Parathyroid adenoma (tissue), 2 donors: Measurements from ENCODE around the gene CHAC1.

Experiments used
- H2AFZ ChIP-seq: fragments of 300-600 bp; sonication (generic); one replicate; pipeline ENCODE4 v1.7.0; 2017; ENCODE audit warnings: antibody characterized with exemption, mild to moderate bottlenecking
- H3K27ac ChIP-seq: fragments of 300-600 bp; sonication (generic); one replicate; pipeline ENCODE4 v1.7.0; 2017
- H3K27me3 ChIP-seq: fragments of 300-600 bp; sonication (generic); one replicate; pipeline ENCODE4 v1.7.0; 2017; ENCODE audit warnings: low read length; ENCODE audit not compliant: control insufficient read depth, insufficient read depth
- H3K36me3 ChIP-seq: fragments of 300-600 bp; sonication (generic); one replicate; pipeline ENCODE4 v1.7.0; 2017; ENCODE audit warnings: low read length; ENCODE audit not compliant: control insufficient read depth, insufficient read depth
- H3K4me1 ChIP-seq: fragments of 300-600 bp; sonication (generic); one replicate; pipeline ENCODE4 v1.7.0; 2017; ENCODE audit warnings: control low read depth
- H3K4me2 ChIP-seq: fragments of 300-600 bp; sonication (generic); one replicate; pipeline ENCODE4 v1.7.0; 2017; ENCODE audit warnings: low read length
- H3K4me3 ChIP-seq: fragments of 300-600 bp; sonication (generic); one replicate; pipeline ENCODE4 v1.7.0; 2017; ENCODE audit warnings: low read depth, low read length
- H3K79me2 ChIP-seq: fragments of 300-600 bp; sonication (generic); one replicate; pipeline ENCODE4 v1.7.0; 2017; ENCODE audit warnings: control low read depth
- H3K9ac ChIP-seq: fragments of 300-600 bp; sonication (generic); one replicate; pipeline ENCODE4 v1.7.0; 2017; ENCODE audit warnings: mild to moderate bottlenecking
- H3K9me3 ChIP-seq: fragments of 300-600 bp; sonication (generic); one replicate; pipeline ENCODE4 v1.7.0; 2017; ENCODE audit warnings: low read length; ENCODE audit not compliant: control insufficient read depth
- TF ChIP-seq, protein P1 (sequence below): fragments of 300-600 bp; sonication (generic); IDR thresholded peaks from one replicate; pipeline ENCODE4 v1.7.0; 2017; ENCODE audit warnings: antibody characterized with exemption, mild to moderate bottlenecking
- donor health status: primary hyperparathyroidism.

Gene CHAC1

DNA sequence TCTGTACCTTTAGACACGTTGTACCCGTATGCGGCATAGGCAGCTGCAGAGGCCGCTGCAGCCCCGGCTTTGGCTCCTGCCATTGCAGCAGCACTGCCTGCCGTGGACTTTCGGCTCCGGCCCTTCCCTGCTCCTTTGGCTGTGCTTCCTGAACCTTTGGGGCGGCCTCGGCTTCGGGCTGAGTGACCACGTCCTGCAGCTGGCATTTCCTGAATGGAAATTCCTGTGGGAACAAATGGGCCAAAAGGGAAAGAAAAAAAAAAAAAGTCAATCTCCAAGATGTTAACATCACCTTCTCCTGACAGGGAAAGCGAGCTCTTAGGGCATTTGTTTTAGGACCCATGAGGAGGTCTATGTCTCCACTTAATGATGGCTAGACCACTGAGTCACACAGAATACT lies 29.6 kb downstream of the CHAC1 start:
- no peaks in the 10 kb centered on the region for H3K4me1 ChIP-seq
- no peak overlapping the region for H3K9ac ChIP-seq
- no peaks in the 10 kb centered on the region for H3K9me3 ChIP-seq
- H3K4me2 ChIP-seq, result no peak overlapping the region
- H3K4me3 ChIP-seq, result no peak overlapping the region
- H3K36me3 ChIP-seq, result no peaks in the 10 kb centered on the region
- no peaks in the 10 kb centered on the region for H3K79me2 ChIP-seq
- H3K27me3 ChIP-seq, result no peaks in the 10 kb centered on the region
- TF ChIP-seq, protein P1, sequence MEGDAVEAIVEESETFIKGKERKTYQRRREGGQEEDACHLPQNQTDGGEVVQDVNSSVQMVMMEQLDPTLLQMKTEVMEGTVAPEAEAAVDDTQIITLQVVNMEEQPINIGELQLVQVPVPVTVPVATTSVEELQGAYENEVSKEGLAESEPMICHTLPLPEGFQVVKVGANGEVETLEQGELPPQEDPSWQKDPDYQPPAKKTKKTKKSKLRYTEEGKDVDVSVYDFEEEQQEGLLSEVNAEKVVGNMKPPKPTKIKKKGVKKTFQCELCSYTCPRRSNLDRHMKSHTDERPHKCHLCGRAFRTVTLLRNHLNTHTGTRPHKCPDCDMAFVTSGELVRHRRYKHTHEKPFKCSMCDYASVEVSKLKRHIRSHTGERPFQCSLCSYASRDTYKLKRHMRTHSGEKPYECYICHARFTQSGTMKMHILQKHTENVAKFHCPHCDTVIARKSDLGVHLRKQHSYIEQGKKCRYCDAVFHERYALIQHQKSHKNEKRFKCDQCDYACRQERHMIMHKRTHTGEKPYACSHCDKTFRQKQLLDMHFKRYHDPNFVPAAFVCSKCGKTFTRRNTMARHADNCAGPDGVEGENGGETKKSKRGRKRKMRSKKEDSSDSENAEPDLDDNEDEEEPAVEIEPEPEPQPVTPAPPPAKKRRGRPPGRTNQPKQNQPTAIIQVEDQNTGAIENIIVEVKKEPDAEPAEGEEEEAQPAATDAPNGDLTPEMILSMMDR, result no peak
- no peak overlapping the region for H2AFZ ChIP-seq
- no peak overlapping the region for H3K27ac ChIP-seq

DNA sequence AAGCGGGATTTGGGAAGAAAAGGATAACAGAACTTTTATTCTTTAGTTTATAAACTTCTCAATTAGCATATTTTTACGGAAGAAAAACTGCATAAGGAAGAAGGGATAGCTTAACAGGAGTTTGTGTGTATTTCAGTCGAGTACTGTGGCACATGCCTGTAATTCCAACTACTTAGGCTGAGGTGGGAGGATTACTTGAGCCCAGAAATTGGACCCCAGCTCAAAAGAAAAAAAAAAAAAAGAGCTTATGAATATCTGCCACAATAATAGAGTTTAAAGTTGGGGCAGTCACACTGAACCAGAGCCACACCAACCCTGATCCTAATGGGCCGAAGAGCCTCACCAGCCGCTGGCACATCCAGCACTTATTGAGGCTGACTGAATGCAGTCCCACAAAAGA lies 31.1 kb downstream of the CHAC1 start:
- H3K79me2 ChIP-seq, result no peaks in the 10 kb centered on the region
- no peak overlapping the region for H3K27ac ChIP-seq
- H3K9me3 ChIP-seq, result no peaks in the 10 kb centered on the region
- no peaks in the 10 kb centered on the region for H3K4me1 ChIP-seq
- no peak overlapping the region for H3K4me3 ChIP-seq
- TF ChIP-seq, protein P1, result no peak
- H3K36me3 ChIP-seq, result no peaks in the 10 kb centered on the region
- H2AFZ ChIP-seq, result no peak overlapping the region
- H3K4me2 ChIP-seq, result no peak overlapping the region
- no peaks in the 10 kb centered on the region for H3K27me3 ChIP-seq
- H3K9ac ChIP-seq, result no peak overlapping the region

DNA sequence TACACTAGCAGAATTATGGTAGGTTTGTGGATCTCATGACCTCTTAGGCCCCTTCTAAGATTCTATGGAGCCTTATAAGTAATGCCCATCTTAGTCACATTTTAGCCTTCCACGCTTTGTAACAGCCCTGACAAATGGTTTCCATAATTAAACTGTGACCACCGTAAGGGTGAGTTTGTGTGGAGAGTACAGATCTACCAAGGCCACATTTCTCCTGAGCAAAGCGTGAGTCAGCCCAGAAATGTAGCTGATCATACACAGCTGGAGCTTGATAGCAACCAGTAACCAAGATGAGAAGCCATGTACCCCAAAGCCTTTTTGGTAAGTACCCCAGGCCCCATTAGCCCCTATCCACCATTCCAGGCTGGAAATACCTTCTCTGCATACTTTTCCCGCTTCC lies 31.7 kb downstream of the CHAC1 start:
- no peaks in the 10 kb centered on the region for H3K27me3 ChIP-seq
- H3K4me1 ChIP-seq, result no peaks in the 10 kb centered on the region
- H3K27ac ChIP-seq, result no peak overlapping the region
- H3K4me2 ChIP-seq, result no peak overlapping the region
- no peaks in the 10 kb centered on the region for H3K79me2 ChIP-seq
- H3K9me3 ChIP-seq, result no peaks in the 10 kb centered on the region
- no peak overlapping the region for H2AFZ ChIP-seq
- no peak overlapping the region for H3K4me3 ChIP-seq
- no peak overlapping the region for H3K9ac ChIP-seq
- TF ChIP-seq, protein P1, result no peak
- no peaks in the 10 kb centered on the region for H3K36me3 ChIP-seq

DNA sequence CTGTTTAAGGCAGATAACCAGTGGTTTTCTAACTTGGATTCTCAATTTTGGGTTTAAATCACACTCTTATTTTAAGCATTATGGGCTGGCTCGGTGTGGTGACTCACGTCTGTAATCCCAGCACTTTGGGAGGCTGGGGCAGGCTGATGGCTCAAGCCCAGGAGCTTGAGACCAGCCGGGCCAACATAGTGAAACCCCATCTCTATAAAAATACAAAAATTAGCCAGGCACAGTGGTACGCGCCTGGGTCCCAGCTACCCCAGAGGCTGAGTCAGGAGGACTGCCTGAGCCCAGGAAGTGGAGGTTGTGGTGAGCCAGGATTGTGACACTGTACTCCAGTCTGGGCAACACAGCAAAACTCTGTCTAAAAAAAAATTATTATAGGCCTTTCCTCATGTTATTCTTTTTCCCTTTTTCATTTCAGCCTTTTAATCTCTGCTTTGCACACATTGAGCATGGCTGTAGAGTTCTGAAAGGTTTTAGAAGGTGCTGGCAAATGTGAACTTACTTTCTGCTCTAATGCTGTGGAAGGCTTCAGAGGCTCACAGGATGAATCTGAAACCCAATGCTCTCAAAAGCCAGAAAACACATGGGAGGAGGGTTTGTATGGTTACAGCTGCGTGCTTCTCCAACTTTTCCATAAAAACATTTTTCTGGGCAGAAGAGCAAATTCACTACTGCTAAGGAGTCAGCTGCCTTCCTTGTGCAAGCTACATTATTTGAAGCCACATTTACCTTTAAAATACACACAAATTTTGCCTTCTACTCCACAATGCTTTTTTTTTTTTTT lies 32.5 kb downstream of the CHAC1 start:
- Histone ChIP-seq H3K9me3 (no peaks in the 10 kb centered on the region), H3K36me3 (no peaks in the 10 kb centered on the region), H3K9ac (no peak overlapping the region), H3K27me3 (no peaks in the 10 kb centered on the region), H2AFZ (no peak overlapping the region), H3K4me3 (no peak overlapping the region), H3K4me2 (no peak overlapping the region), H3K27ac (no peak overlapping the region), H3K79me2 (no peaks in the 10 kb centered on the region), H3K4me1 (no peaks in the 10 kb centered on the region)
- TF ChIP-seq, protein P1, result no peak

DNA sequence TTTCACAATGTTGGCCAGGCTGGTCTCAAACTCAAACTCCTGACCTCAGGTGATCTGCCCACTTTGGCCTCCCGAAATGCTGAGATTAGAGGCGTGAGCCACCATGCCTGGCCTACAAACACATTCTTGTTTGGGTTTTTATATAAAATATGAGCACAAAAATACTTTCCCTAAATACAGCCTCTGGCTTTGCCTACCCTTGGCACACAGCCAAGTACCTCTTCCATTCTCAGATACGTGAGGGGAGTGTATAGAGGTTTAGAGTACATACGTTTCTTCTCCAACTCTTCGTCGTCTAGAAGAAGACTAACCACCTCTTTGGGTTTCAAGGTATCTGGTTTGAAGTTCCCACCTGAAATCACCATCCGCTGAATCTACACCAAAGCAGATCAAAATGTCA lies 33.5 kb downstream of the CHAC1 start:
- no peak overlapping the region for H3K9ac ChIP-seq
- no peak overlapping the region for H2AFZ ChIP-seq
- no peak overlapping the region for H3K27ac ChIP-seq
- no peaks in the 10 kb centered on the region for H3K27me3 ChIP-seq
- no peak overlapping the region for H3K4me3 ChIP-seq
- no peaks in the 10 kb centered on the region for H3K79me2 ChIP-seq
- no peaks in the 10 kb centered on the region for H3K36me3 ChIP-seq
- no peaks in the 10 kb centered on the region for H3K9me3 ChIP-seq
- H3K4me2 ChIP-seq, result no peak overlapping the region
- no peaks in the 10 kb centered on the region for H3K4me1 ChIP-seq
- TF ChIP-seq, protein P1, result no peak
